Activated CD4-positive, alpha-beta T cell treated with anti-CD3 and anti-CD28 coated beads, Interleukin-2, amount 10 ng/mL, durations not matched to agents 7 days and 5 days (primary cell): ENCODE measurements around the gene MYPN. TPM values are rescaled to one million over a fixed set of nuclear protein-coding genes. Genes with fewer than 3 reads are reported as not detected.
"Not testable (repeated sequence)": the region's sequence is repeated elsewhere in the genome, so short reads cannot be mapped to it uniquely, and the experiment has no call there.

Source experiments
- CTCF ChIA-PET: fragments of 350-600 bp; sonication (Branson Sonifier 250); formaldehyde crosslinking; loops from one replicate; lab custom pipeline; 2021; ENCODE audit warnings: antibody characterized with exemption; lab: Charles Lee
- POLR2A ChIA-PET: fragments of 350-600 bp; sonication (Branson Sonifier 250); formaldehyde crosslinking; loops from one replicate; lab custom pipeline; 2021; ENCODE audit warnings: antibody characterized with exemption; lab: Charles Lee
- DNase-seq: peaks from one replicate; pipeline ENCODE4 v3.0.0-alpha.2; 2020
- H3K27ac Mint-ChIP-seq: one replicate; pipeline ENCODE4 v1.8.0; 2021; ENCODE audit warnings: mild to moderate bottlenecking, moderate library complexity, mixed read lengths
- H3K27me3 Mint-ChIP-seq: one replicate; pipeline ENCODE4 v1.8.0; 2021; ENCODE audit warnings: mixed read lengths
- H3K36me3 Mint-ChIP-seq: one replicate; pipeline ENCODE4 v1.8.0; 2021; ENCODE audit warnings: low read depth, mixed read lengths
- H3K4me1 Mint-ChIP-seq: one replicate; pipeline ENCODE4 v1.8.0; 2021; ENCODE audit warnings: mixed read lengths
- H3K4me3 Mint-ChIP-seq: one replicate; pipeline ENCODE4 v1.8.0; 2021; ENCODE audit warnings: mild to moderate bottlenecking, moderate library complexity, mixed read lengths
- H3K9me3 Mint-ChIP-seq: one replicate; pipeline ENCODE4 v1.8.0; 2021; ENCODE audit warnings: mixed read lengths
- total RNA-seq, 2 experiments: library from RNA; stranded (reverse); gene quantifications; one replicate each; pipeline ENCODE4 v1.2.3, GENCODE V29; 2021

Gene MYPN
- total RNA-seq, 2 experiments from 2014 or later = not detected

DNA sequence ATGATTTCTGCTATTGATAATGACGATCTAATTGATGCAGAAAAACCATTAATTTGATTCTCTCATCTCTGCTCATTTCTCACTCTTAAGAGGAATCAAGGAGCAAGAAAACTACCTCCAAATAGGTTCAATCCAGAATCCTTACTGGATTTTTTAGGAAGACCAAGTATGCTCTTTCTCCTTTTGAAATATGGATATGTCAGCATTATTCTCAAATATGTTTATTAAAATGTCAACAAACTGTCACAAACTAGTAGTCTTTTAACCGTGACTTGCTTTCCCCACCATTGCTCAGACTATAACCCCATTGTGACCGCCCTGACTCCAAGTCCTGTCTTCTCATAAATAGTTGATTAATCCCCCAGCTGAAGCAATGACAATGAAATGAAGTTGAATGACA is 123.8 kb downstream of the MYPN start:
- H3K4me3 Mint-ChIP-seq = no peak overlapping the region
- H3K4me1 Mint-ChIP-seq = peaks cover 12% of the 10 kb centered on the region
- H3K9me3 Mint-ChIP-seq = no peaks in the 10 kb centered on the region
- H3K36me3 Mint-ChIP-seq = no peaks in the 10 kb centered on the region
- DNase-seq = no peak
- H3K27ac Mint-ChIP-seq = no peak overlapping the region
- peaks cover 40% of the 10 kb centered on the region for H3K27me3 Mint-ChIP-seq
- ChIA-PET CTCF (no interaction called here), POLR2A (no interaction called here)

- peaks cover 26% of the 10 kb centered on the region for H3K27me3 Mint-ChIP-seq
- CTCF ChIA-PET = interaction anchor here (0.6 kb wide), 1 partner anchor 594 kb away, joined by 3 read pairs; no protein-coding TSS in a partner anchor
- POLR2A ChIA-PET = no interaction called here
- no peaks in the 10 kb centered on the region for H3K36me3 Mint-ChIP-seq
- DNase-seq = no peak
- H3K4me3 Mint-ChIP-seq = no peak overlapping the region
- no peaks in the 10 kb centered on the region for H3K9me3 Mint-ChIP-seq
- H3K4me1 Mint-ChIP-seq = peaks cover 12% of the 10 kb centered on the region
- H3K27ac Mint-ChIP-seq = no peak overlapping the region
These were observed 125.8 kb downstream of the MYPN start for GRCh38 chr10:68235111-68235510.

DNA sequence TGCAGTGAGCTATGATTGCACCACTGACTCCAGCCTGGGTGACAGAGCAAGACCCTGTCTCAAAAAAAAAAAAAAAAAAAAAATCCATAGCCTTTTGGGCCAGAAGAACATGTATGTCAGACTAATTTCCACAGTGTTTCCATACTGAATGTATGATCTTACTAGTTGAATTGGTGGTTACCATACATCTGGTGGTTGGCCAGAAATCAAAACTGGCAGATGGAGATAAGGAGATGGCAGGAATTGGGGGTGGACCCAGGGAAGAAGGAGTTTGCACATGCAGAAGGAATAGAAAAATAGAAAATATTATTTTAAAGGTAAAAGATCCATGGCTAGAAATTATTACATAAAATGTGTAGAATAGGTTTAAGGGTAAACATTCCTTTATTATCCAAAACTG is 126.3 kb downstream of the MYPN start:
- Mint-ChIP-seq H3K36me3 (no peaks in the 10 kb centered on the region), H3K4me3 (no peak overlapping the region), H3K9me3 (no peaks in the 10 kb centered on the region), H3K27ac (no peak overlapping the region), H3K27me3 (peaks cover 24% of the 10 kb centered on the region), H3K4me1 (peaks cover 11% of the 10 kb centered on the region)
- no peak for DNase-seq
- ChIA-PET CTCF (interaction anchor here (0.6 kb wide), 1 partner anchor 594 kb away, joined by 3 read pairs; no protein-coding TSS in a partner anchor), POLR2A (no interaction called here)

- Mint-ChIP-seq H3K4me1 (peaks cover 1% of the 10 kb centered on the region), H3K36me3 (no peaks in the 10 kb centered on the region), H3K4me3 (no peak overlapping the region), H3K27me3 (peaks cover 14% of the 10 kb centered on the region), H3K9me3 (no peaks in the 10 kb centered on the region), H3K27ac (no peak overlapping the region)
- no peak for DNase-seq
- CTCF ChIA-PET = interaction anchor here (1.2 kb wide), 1 partner anchor 16 kb away, joined by 3 read pairs; no protein-coding TSS in a partner anchor
- POLR2A ChIA-PET = no interaction called here
These were observed 127.9 kb downstream of the MYPN start for GRCh38 chr10:68237173-68237572.

GRCh38 chr10:68238371-68238770 is 129.1 kb downstream of the MYPN start:
- H3K27me3 Mint-ChIP-seq = peaks cover 7% of the 10 kb centered on the region
- ChIA-PET POLR2A (no interaction called here), CTCF (interaction anchor here (0.7 kb wide), 1 partner anchor 1158 kb away, joined by 3 read pairs; no protein-coding TSS in a partner anchor)
- no peak for DNase-seq
- no peaks in the 10 kb centered on the region for H3K9me3 Mint-ChIP-seq
- H3K4me3 Mint-ChIP-seq = no peak overlapping the region
- H3K36me3 Mint-ChIP-seq = no peaks in the 10 kb centered on the region
- no peak overlapping the region for H3K27ac Mint-ChIP-seq
- no peaks in the 10 kb centered on the region for H3K4me1 Mint-ChIP-seq

- POLR2A ChIA-PET = no interaction called here
- Mint-ChIP-seq H3K4me3 (no peak overlapping the region), H3K9me3 (no peaks in the 10 kb centered on the region), H3K27ac (no peak overlapping the region), H3K36me3 (no peaks in the 10 kb centered on the region), H3K27me3 (peaks cover under 1% of the 10 kb centered on the region), H3K4me1 (no peaks in the 10 kb centered on the region)
- no peak for DNase-seq
- CTCF ChIA-PET = interaction anchor here (0.7 kb wide), 1 partner anchor 1159 kb away, joined by 3 read pairs; no protein-coding TSS in a partner anchor
These were observed 129.8 kb downstream of the MYPN start for GRCh38 chr10:68239069-68239468.

DNA sequence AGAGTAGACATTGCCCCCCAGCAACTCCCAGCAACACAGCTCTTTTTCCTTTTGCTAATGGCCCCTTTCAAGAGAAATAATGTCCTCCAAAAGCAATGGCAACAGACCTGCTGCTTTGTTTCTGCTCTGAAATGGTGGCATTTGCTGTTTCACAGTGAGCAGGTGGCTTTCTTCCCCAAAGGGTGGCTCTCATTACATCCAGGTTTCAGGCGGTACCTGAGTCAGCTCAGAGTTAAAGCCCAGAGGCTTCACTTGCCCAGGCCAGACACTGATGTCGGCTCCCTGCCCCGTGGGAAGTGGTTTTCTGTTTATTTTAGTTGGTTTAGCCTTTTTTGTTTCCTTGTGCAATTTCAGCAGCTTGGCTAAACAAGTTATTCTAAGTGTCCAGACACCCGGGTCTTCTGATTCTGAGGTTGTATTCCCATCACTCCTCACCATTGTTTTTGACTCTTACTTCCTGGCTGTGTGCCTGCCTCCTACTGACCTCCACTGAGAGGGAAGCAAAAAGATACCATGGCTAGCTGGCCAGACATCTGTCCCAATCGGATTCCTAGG is 130.4 kb downstream of the MYPN start:
- Mint-ChIP-seq H3K4me1 (no peaks in the 10 kb centered on the region), H3K27ac (no peak overlapping the region), H3K36me3 (no peaks in the 10 kb centered on the region), H3K27me3 (no peaks in the 10 kb centered on the region), H3K4me3 (no peak overlapping the region), H3K9me3 (no peaks in the 10 kb centered on the region)
- POLR2A ChIA-PET = no interaction called here
- CTCF ChIA-PET = no interaction called here
- no peak for DNase-seq

DNA sequence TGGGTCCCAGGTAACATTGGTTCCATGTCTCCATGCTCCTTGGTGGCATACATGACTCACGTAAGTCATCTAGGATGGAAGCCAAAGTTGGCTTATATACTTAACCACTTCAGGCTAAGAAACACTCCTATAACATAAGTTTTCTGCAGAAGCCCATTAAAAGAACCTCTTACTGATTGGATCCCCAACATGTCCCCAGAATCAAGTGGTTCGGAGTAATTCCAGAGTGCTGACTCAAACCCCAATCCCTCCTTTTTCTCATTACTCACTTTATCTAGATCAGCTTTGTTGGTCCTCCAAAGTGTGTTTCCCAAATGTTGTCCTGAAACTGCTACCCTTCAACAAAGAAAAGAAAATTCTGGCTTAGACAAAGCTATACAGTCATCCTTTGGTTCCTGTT is 132.8 kb downstream of the MYPN start:
- no peak for DNase-seq
- POLR2A ChIA-PET = no interaction called here
- no peaks in the 10 kb centered on the region for H3K27me3 Mint-ChIP-seq
- no peaks in the 10 kb centered on the region for H3K9me3 Mint-ChIP-seq
- H3K4me1 Mint-ChIP-seq = no peaks in the 10 kb centered on the region
- no peak overlapping the region for H3K27ac Mint-ChIP-seq
- no peaks in the 10 kb centered on the region for H3K36me3 Mint-ChIP-seq
- no peak overlapping the region for H3K4me3 Mint-ChIP-seq
- CTCF ChIA-PET = no interaction called here

GRCh38 chr10:68246397-68246796 is 137.1 kb downstream of the MYPN start:
- POLR2A ChIA-PET, H3K36me3 Mint-ChIP-seq, H3K27ac Mint-ChIP-seq, H3K9me3 Mint-ChIP-seq, H3K27me3 Mint-ChIP-seq, H3K4me3 Mint-ChIP-seq, H3K4me1 Mint-ChIP-seq, DNase-seq, CTCF ChIA-PET: not testable (repeated sequence)

DNA sequence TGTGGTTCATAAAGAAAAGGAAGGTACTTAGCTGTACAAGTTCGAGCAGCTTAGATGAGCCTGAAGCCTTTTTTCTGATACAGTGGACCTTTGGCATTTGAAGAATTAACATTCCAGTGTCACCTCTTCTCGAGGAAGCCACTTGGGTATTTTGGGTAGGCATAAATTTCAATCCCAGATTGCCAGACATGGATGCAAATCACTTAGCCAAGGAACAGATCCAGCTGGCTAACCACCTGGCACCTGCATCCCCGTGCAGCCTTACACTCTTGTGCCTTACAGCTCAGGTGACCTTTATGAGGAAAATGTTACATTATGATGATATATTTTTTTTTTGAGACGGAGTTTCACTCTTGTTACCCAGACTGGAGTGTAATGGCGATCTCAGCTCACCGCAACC is 138.6 kb downstream of the MYPN start:
- Mint-ChIP-seq H3K4me3 (no peak overlapping the region), H3K36me3 (no peaks in the 10 kb centered on the region), H3K27ac (no peak overlapping the region), H3K9me3 (no peaks in the 10 kb centered on the region), H3K4me1 (peaks cover 4% of the 10 kb centered on the region), H3K27me3 (no peaks in the 10 kb centered on the region)
- ChIA-PET POLR2A (no interaction called here), CTCF (interaction anchor here (1.1 kb wide), 1 partner anchor 18 kb away, joined by 4 read pairs; no protein-coding TSS in a partner anchor)
- no peak for DNase-seq

DNA sequence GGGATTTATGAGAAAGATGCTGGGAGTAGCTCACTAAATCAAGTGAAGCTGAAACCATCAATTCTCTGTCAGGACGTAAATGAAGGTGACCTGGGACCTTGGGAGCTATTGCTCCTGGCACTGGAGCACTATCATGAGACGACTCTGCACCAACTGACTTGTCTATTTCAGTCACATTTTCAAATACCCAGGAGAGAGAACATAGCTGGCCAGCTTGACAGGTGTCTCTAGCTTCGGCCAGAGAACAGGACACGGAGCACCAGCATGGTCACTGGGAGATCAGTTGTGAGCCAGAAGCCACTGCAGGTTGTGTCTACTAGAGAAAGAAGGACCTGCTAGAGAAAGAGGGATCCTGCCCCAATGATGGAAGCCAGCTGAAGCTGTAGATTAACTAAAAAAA is 140.0 kb downstream of the MYPN start:
- no peak for DNase-seq
- H3K36me3 Mint-ChIP-seq = no peaks in the 10 kb centered on the region
- ChIA-PET POLR2A (no interaction called here), CTCF (no interaction called here)
- H3K27me3 Mint-ChIP-seq = no peaks in the 10 kb centered on the region
- peaks cover 4% of the 10 kb centered on the region for H3K4me1 Mint-ChIP-seq
- H3K27ac Mint-ChIP-seq = no peak overlapping the region
- H3K4me3 Mint-ChIP-seq = no peak overlapping the region
- no peaks in the 10 kb centered on the region for H3K9me3 Mint-ChIP-seq

GRCh38 chr10:68251151-68251550 is 141.9 kb downstream of the MYPN start:
- ChIA-PET CTCF (interaction anchor here (1.4 kb wide), 1 partner anchor 46 kb away, joined by 3 read pairs; no protein-coding TSS in a partner anchor), POLR2A (no interaction called here)
- Mint-ChIP-seq H3K27me3 (peaks cover 1% of the 10 kb centered on the region), H3K4me3 (no peak overlapping the region), H3K9me3 (no peaks in the 10 kb centered on the region), H3K4me1 (peaks cover 4% of the 10 kb centered on the region), H3K27ac (no peak overlapping the region), H3K36me3 (no peaks in the 10 kb centered on the region)
- DNase-seq = no peak

GRCh38 chr10:68251625-68252495 is 142.6 kb downstream of the MYPN start:
- no peak for DNase-seq
- POLR2A ChIA-PET = no interaction called here
- Mint-ChIP-seq H3K27me3 (peaks cover 7% of the 10 kb centered on the region), H3K27ac (no peak overlapping the region), H3K4me1 (peaks cover 4% of the 10 kb centered on the region), H3K9me3 (no peaks in the 10 kb centered on the region), H3K36me3 (no peaks in the 10 kb centered on the region), H3K4me3 (no peak overlapping the region)
- CTCF ChIA-PET = interaction anchor here (1.4 kb wide), 1 partner anchor 46 kb away, joined by 3 read pairs; no protein-coding TSS in a partner anchor
